Measurements from ENCODE around the gene PRR29. TPM values are rescaled to one million over a fixed set of nuclear protein-coding genes. Genes with fewer than 3 reads are reported as not detected.

Gene PRR29
- 0.32 and 0.39 TPM in 2 replicates for total RNA-seq

GRCh38 chr17:63998050-63998720 lies at the start of gene PRR29:
Gene PRR29 (plus strand): TSS chr17:63998351. CDS start chr17:63998365, 14 bp downstream.

GRCh38 chr17:63972796-63973195 lies 25.4 kb upstream of the PRR29 start, which contains the start of gene SCN4A:
Gene SCN4A (minus strand): TSS chr17:63972918. CDS start chr17:63972841, 77 bp downstream.

GRCh38 chr17:64020056-64020766 lies 22.1 kb downstream of the PRR29 start, which contains the start of gene ICAM2:
Gene ICAM2 (minus strand): TSS chr17:64020633. CDS start chr17:64006691, 13,942 bp downstream.

Other genes with a start within 250 kb of the PRR29 start
- 68.4 and 72.0 TPM in 2 replicates for gene CCDC47, start 224.8 kb upstream of the PRR29 start, total RNA-seq
- 79.3 and 89.4 TPM in 2 replicates for gene DDX42, start 224.2 kb upstream of the PRR29 start, total RNA-seq
- gene PSMC5, start 170.9 kb upstream of the PRR29 start, total RNA-seq = 69.6 and 74.1 TPM in 2 replicates
- gene FTSJ3, start 170.7 kb upstream of the PRR29 start, total RNA-seq = 41.1 and 46.3 TPM in 2 replicates
- 65.2 and 77.0 TPM in 2 replicates for gene SMARCD2, start 155.7 kb upstream of the PRR29 start, total RNA-seq
- gene CSH2, start 124.7 kb upstream of the PRR29 start, total RNA-seq = not detected in 2 replicates
- not detected in 2 replicates for gene GH2, start 116.4 kb upstream of the PRR29 start, total RNA-seq
- not detected in 2 replicates for gene CSH1, start 101.8 kb upstream of the PRR29 start, total RNA-seq
- gene CSHL1, start 87.1 kb upstream of the PRR29 start, total RNA-seq = not detected in 2 replicates
- not detected in 2 replicates for gene GH1, start 79.5 kb upstream of the PRR29 start, total RNA-seq
- 7.5 and 14.1 TPM in 2 replicates for gene CD79B, start 66.0 kb upstream of the PRR29 start, total RNA-seq
- gene SCN4A, start 25.4 kb upstream of the PRR29 start, total RNA-seq = 0.13 TPM in 1 of 2 replicates, not detected in the other
- 5.1 and 8.3 TPM in 2 replicates for gene ICAM2, start 22.3 kb downstream of the PRR29 start, total RNA-seq
- gene ERN1, start 131.8 kb downstream of the PRR29 start, total RNA-seq = 7.3 and 9.4 TPM in 2 replicates

Measured in articular chondrocyte of knee joint (primary cell).